T-helper 2 cell treated with Interferon-gamma antibody and Interleukin-4, amounts not matched to agents 5 μg/mL and 100 μg/mL, for 36 hours (primary cell): ENCODE measurements around the gene NPB.

Source experiments
- DNase-seq: peaks from one replicate; pipeline ENCODE4 v3.0.0; 2021; ENCODE audit warnings: low spot score
- H3K27ac Mint-ChIP-seq: one replicate; pipeline ENCODE4 v1.8.0; 2021; ENCODE audit warnings: mild to moderate bottlenecking, mixed read lengths
- H3K27me3 Mint-ChIP-seq: one replicate; pipeline ENCODE4 v1.8.0; 2021; ENCODE audit warnings: low read depth, mixed read lengths
- H3K36me3 Mint-ChIP-seq: one replicate; pipeline ENCODE4 v1.8.0; 2021; ENCODE audit warnings: low read depth, mixed read lengths
- H3K4me1 Mint-ChIP-seq: one replicate; pipeline ENCODE4 v1.8.0; 2021; ENCODE audit warnings: low read depth, mixed read lengths
- H3K4me3 Mint-ChIP-seq: one replicate; pipeline ENCODE4 v1.8.0; 2022; ENCODE audit warnings: mild to moderate bottlenecking, moderate library complexity, mixed read lengths
- H3K9me3 Mint-ChIP-seq: one replicate; pipeline ENCODE4 v1.8.0; 2021; ENCODE audit warnings: mixed read lengths

The NPB gene

GRCh38 chr17:81902023-81902652, at the start of gene NPB:
Gene NPB, plus strand, starts transcription at chr17:81902238. Its CDS starts 40 bp downstream, at chr17:81902278.
- Mint-ChIP-seq H3K36me3 (peaks cover 22% of the 10 kb centered on the region), H3K27me3 (peaks cover 6% of the 10 kb centered on the region), H3K4me3 (no peak within 1 kb of the TSS), H3K4me1 (peaks cover 2% of the 10 kb centered on the region), H3K27ac (no peak within 1 kb of the TSS), H3K9me3 (no peaks in the 10 kb centered on the region)
- DNase-seq, result no peak

DNA sequence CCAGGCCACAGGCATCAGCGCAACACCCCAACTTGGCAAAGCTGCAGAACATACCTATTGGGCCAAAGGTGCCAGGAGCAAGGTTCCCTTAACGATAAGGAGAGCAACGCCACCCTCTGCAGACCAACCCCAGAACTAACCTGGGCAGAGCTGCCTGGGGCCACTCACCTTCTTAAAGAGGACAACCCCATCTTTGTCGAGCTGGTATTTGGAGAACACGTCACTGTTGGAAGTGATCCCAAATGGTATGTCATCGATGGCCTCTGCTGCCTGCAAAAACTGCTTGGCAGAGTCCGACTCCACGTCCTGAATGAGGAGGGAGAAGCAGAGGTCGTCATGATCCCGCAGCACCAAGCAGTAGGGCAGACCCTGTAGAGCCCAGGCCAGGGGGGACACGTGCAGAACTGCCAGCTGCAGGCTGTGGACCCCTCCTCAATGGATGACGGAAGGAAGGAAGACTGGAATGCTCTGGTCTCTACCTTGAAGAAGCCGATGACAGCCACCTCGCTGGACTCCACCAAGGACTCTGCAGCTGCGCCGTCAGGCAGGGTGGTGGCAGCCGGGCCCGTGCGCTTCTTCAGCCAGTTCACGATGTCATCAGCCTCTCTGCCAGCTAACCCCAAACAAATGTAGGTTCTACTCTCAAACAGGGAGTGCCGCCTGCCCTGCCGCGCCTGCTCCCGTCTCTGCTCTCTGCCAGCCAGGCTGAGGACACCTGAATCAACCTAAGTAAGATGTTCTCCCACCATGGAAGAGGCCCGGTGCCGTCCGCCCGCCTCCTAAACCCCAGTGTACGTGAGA, 46.9 kb upstream of the NPB start:
- peaks cover 64% of the 10 kb centered on the region for H3K36me3 Mint-ChIP-seq
- H3K4me1 Mint-ChIP-seq, result peaks cover 25% of the 10 kb centered on the region
- H3K9me3 Mint-ChIP-seq, result no peaks in the 10 kb centered on the region
- H3K4me3 Mint-ChIP-seq, result no peak overlapping the region
- no peak overlapping the region for H3K27ac Mint-ChIP-seq
- no peak for DNase-seq
- H3K27me3 Mint-ChIP-seq, result no peaks in the 10 kb centered on the region

DNA sequence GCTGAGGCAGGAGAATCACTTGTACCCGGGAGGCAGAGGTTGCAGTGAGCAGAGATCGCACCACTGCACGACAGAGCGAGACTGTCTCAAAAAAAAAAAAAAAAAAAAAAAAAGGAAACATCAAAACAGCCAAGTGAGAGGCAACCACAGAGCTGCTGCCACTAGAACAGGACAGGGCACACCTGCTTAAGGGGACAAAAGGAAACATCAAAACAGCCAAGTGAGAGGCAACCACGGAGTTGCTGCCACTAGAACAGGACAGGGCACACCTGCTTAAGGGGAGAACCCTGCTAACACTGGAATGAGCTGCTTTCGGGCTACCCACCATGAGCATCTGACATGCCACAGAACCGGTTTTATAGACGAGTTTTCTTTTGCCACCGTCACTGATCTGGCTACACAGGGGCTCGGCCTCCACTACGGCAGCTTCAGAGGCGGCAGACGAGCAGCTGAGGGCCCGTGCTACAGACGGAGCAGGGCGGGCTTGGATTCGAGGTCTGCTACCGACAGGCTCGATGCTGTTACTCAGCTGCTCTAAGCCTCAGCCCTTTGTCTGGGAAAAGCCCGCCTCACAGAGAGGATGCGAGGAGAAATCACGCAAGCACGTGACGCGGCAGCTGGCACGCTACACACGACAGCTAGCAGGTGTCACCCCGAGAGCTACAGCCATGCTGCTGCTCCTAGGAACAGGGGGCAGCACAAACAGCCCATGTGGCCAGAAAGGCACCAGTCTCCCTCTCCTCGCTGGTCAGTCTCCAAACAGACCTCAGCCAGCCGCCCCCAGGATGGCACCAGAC, 43.7 kb upstream of the NPB start:
- H3K9me3 Mint-ChIP-seq, result no peaks in the 10 kb centered on the region
- peaks cover 28% of the 10 kb centered on the region for H3K4me1 Mint-ChIP-seq
- no peak overlapping the region for H3K27ac Mint-ChIP-seq
- peak overlapping the region; percentile 93 for H3K4me3 Mint-ChIP-seq
- H3K36me3 Mint-ChIP-seq, result peaks cover 56% of the 10 kb centered on the region
- H3K27me3 Mint-ChIP-seq, result no peaks in the 10 kb centered on the region
- DNase-seq, result no peak

- no peak for DNase-seq
- Mint-ChIP-seq H3K4me1 (peaks cover 33% of the 10 kb centered on the region), H3K9me3 (no peaks in the 10 kb centered on the region), H3K27ac (peak overlapping the region; percentile 84), H3K36me3 (peaks cover 54% of the 10 kb centered on the region), H3K27me3 (no peaks in the 10 kb centered on the region), H3K4me3 (peak overlapping the region; percentile 93)
Measured at GRCh38 chr17:81858967-81859905, 42.8 kb upstream of the NPB start.

- H3K4me1 Mint-ChIP-seq, result peaks cover 35% of the 10 kb centered on the region
- no peaks in the 10 kb centered on the region for H3K27me3 Mint-ChIP-seq
- H3K27ac Mint-ChIP-seq, result peak within 1 kb of the TSS; percentile 98
- peaks cover 57% of the 10 kb centered on the region for H3K36me3 Mint-ChIP-seq
- no peaks in the 10 kb centered on the region for H3K9me3 Mint-ChIP-seq
- H3K4me3 Mint-ChIP-seq, result peak within 1 kb of the TSS; percentile 93
- peak; percentile 29 for DNase-seq
Measured at GRCh38 chr17:81859906-81860755, 41.9 kb upstream of the NPB start, which contains the start of gene P4HB. Gene P4HB, minus strand, starts transcription at chr17:81860535. Its CDS starts 64 bp downstream, at chr17:81860471.

DNA sequence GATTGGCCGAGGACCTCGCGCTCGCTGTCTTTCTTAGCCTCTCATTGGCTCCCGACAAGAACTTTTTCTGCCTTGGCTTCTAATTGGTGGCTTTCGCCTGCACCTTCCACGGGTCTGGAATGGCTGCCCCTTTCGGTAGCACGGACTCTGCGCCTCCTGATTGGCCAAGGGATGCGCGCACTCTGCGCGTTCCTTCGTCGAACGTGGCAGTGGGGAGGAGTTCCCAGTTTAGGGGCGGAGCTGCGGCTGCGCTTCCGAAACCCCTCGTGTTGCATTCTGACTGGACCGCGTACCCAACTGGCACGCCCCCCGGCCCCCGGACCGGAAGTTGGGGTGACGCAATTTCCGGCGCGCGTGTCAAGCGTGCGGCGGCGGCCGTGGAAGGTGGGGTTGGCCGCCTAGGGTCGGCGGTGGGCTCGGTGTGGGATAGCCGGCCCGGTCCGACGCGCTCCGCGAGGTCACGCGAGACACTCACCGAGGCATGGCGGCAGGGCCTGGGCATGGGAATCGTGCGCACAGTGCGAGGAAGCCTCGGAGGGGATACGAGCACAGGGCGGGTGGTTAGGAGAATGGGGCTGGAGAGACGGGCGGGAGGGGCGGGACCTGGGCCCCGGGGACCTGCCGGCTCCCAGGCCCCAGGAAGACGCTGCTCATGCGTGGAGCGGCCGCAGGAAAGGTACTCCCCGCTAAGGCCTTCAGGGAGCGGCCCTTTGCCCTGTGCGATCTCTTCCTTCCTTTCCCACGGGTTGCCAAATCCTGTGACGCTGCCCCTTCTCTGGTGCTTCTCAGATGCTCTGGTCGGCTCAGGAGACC, 41.1 kb upstream of the NPB start:
- Mint-ChIP-seq H3K36me3 (peaks cover 49% of the 10 kb centered on the region), H3K4me1 (peaks cover 33% of the 10 kb centered on the region), H3K4me3 (peak overlapping the region; percentile 91), H3K9me3 (no peaks in the 10 kb centered on the region), H3K27ac (peak overlapping the region; percentile 98), H3K27me3 (no peaks in the 10 kb centered on the region)
- peak; percentile 99 for DNase-seq

DNA sequence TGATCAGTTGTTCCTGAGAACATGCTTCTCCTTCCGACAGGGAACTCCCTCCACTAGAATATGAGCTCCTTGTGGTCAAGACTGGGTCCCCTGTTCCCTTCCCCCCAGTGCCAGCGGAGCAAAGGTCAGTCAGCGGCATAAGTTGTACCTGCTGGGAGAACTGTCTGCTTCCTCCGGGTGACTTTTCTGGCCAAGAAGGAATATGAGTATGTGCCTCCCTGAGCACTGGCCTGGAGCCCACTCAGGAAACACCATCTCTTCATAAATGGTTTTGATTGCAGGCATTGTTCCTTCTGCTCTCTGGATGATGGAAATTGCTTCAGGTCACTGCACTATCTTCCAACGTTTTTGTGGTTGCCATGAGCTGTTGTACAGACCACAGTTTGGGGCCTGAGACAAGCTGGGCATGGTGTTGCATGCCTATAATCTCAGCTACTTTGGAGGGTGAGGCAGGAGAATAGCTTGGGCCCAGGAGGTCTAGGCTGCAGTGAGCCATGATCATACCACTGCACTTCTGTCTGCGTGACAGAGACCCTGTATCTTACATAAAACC, 38.8 kb upstream of the NPB start:
- H3K4me3 Mint-ChIP-seq, result peak overlapping the region; percentile 79
- peaks cover 32% of the 10 kb centered on the region for H3K4me1 Mint-ChIP-seq
- no peaks in the 10 kb centered on the region for H3K27me3 Mint-ChIP-seq
- no peaks in the 10 kb centered on the region for H3K9me3 Mint-ChIP-seq
- H3K27ac Mint-ChIP-seq, result peak overlapping the region; percentile 90
- peaks cover 46% of the 10 kb centered on the region for H3K36me3 Mint-ChIP-seq
- DNase-seq, result no peak

GRCh38 chr17:81863833-81864768, 37.9 kb upstream of the NPB start:
- H3K27me3 Mint-ChIP-seq, result no peaks in the 10 kb centered on the region
- H3K36me3 Mint-ChIP-seq, result peaks cover 41% of the 10 kb centered on the region
- H3K9me3 Mint-ChIP-seq, result no peaks in the 10 kb centered on the region
- no peak for DNase-seq
- H3K27ac Mint-ChIP-seq, result peak overlapping the region; percentile 90
- peak overlapping the region; percentile 79 for H3K4me3 Mint-ChIP-seq
- peaks cover 25% of the 10 kb centered on the region for H3K4me1 Mint-ChIP-seq

- Mint-ChIP-seq H3K27ac (peak overlapping the region; percentile 45), H3K36me3 (peaks cover 47% of the 10 kb centered on the region), H3K4me1 (peaks cover 22% of the 10 kb centered on the region), H3K9me3 (no peaks in the 10 kb centered on the region), H3K27me3 (no peaks in the 10 kb centered on the region), H3K4me3 (no peak overlapping the region)
- DNase-seq, result no peak
Measured at GRCh38 chr17:81865358-81865732, 36.7 kb upstream of the NPB start.

DNA sequence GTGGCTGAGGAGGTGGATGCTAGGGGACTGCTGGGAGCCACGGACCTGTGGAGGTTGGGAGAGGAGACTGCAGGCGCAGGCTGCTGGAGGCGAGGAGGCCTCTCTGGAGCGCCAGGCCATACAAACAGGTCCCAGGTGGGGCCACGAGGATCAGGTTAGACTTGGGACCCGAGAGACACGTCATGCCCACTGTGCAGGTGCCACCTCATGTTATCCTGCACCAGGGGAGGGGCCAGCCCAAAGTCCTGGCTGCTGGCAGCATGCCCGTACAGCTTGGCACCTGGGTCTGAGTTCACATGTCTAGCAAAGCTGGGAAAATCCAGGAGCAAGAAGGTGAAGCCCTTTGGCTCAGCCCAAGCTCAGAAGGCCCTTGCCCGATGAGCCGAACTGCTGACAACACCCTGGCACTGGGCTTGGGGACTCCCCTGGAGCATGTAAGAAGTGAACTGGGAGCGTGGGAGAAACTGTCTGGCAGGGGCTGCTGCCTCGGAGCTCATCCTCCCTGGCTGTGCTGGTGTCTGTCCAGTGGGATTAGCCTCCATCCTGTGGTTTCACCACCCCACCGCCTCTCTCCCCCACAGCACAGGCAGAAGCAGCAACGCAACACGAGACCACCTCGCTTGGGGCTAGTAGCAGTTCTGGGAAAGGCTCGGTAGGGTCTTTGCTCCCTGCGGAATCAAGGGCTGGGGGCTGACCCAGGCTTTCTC, 36.2 kb upstream of the NPB start:
- Mint-ChIP-seq H3K4me3 (no peak overlapping the region), H3K27me3 (no peaks in the 10 kb centered on the region), H3K27ac (peak overlapping the region; percentile 45), H3K4me1 (peaks cover 22% of the 10 kb centered on the region), H3K36me3 (peaks cover 44% of the 10 kb centered on the region), H3K9me3 (no peaks in the 10 kb centered on the region)
- DNase-seq, result no peak
